ENCODE data around the gene TSGA10. TPM values are rescaled to one million over a fixed set of nuclear protein-coding genes. Genes with fewer than 3 reads are reported as not detected.

Gene TSGA10
- total RNA-seq, 1 experiment from 2014 or later = 6.6 TPM

- H3K9me3 ChIP-seq (ENCODE audit: control insufficient read depth in 1 of 2, insufficient read depth in 1 of 2, low read depth in 1 of 2, low read length in 2 of 2) = no peaks in the 10 kb centered on the region
- no TSS peak for BruUV-seq (replicated peaks)
- TF ChIP-seq YY1 (IDR thresholded peaks at IDR 0.05; ENCODE audit: extremely low read depth, insufficient replicate concordance, low read depth, low read length) (no peak), SIN3A (IDR thresholded peaks at IDR 0.05; ENCODE audit: low read depth) (no peak), TCF7L2 (IDR thresholded peaks at IDR 0.05; ENCODE audit: borderline replicate concordance, extremely low read depth, insufficient read depth, insufficient read length) (no peak), EGR1 (IDR thresholded peaks at IDR 0.05; ENCODE audit: low read depth) (no peak)
- no peaks in the 10 kb centered on the region for H3K9me2 ChIP-seq (ENCODE audit: insufficient read depth)
- no peaks in the 10 kb centered on the region for H3K36me3 ChIP-seq (ENCODE audit: control insufficient read depth in 1 of 2, insufficient read depth in 2 of 2, low read length in 2 of 2)
- CTCF ChIA-PET = no interaction called here
- no peaks in the 10 kb centered on the region; the same call in 1 of the 2 replicates for H4K20me1 ChIP-seq (ENCODE audit: insufficient read depth)
- H3K4me3 ChIP-seq (replicated peaks in 1 of 2; ENCODE audit: low read depth in 1 of 2, low read length in 2 of 2) = no peak overlapping the region
- peaks cover 0 to 9% of the 10 kb centered on the region in 2 experiments; a peak in 1 of 4 replicates for H3K4me1 ChIP-seq (ENCODE audit: control insufficient read depth in 1 of 2, insufficient read depth in 2 of 2, low read length in 2 of 2)
- H3K27ac ChIP-seq (ENCODE audit: low read depth, low read length) = no peak overlapping the region
- H3K79me2 ChIP-seq (ENCODE audit: insufficient read depth, low read length) = no peaks in the 10 kb centered on the region
- DNase-seq (ENCODE audit: low read depth, low spot score) (peak; percentile 1), ATAC-seq (peak; percentile 34; the same call in 1 of the 2 replicates)
- intact Hi-C loops (cut with micrococcal nuclease) = no loop called here
- POLR2A ChIA-PET = no interaction called here
- no peaks in the 10 kb centered on the region for H3K27me3 ChIP-seq (ENCODE audit: insufficient read depth, low read length)
- RAD21 ChIA-PET (ENCODE audit: low non-redundant PET in 1 of 2, low total read pairs in 2 of 2, uncharacterized antibody in 2 of 2, unreplicated experiment in 2 of 2) = no interaction called here
- no peak overlapping the region for H3K9ac ChIP-seq (ENCODE audit: low read length)
- H2AFZ ChIP-seq (ENCODE audit: low read depth, low read length, poor library complexity, severe bottlenecking) = no peak overlapping the region
- peak overlapping the region; percentile 14 for H3K4me2 ChIP-seq (ENCODE audit: low read length)
Observed at GRCh38 chr2:99032786-99033185, 122.0 kb downstream of the TSGA10 start.

GRCh38 chr2:99032001-99032400 lies 122.7 kb downstream of the TSGA10 start:
- H3K9ac ChIP-seq (ENCODE audit: low read length) = no peak overlapping the region
- H3K4me2 ChIP-seq (ENCODE audit: low read length) = no peak overlapping the region
- no peaks in the 10 kb centered on the region; the same call in 1 of the 2 replicates for H4K20me1 ChIP-seq (ENCODE audit: insufficient read depth)
- no peaks in the 10 kb centered on the region for H3K79me2 ChIP-seq (ENCODE audit: insufficient read depth, low read length)
- H3K36me3 ChIP-seq (ENCODE audit: control insufficient read depth in 1 of 2, insufficient read depth in 2 of 2, low read length in 2 of 2) = no peaks in the 10 kb centered on the region
- peaks cover 0 to 9% of the 10 kb centered on the region in 2 experiments; a peak in 1 of 4 replicates for H3K4me1 ChIP-seq (ENCODE audit: control insufficient read depth in 1 of 2, insufficient read depth in 2 of 2, low read length in 2 of 2)
- no TSS peak for BruUV-seq (replicated peaks)
- no peak overlapping the region for H3K27ac ChIP-seq (ENCODE audit: low read depth, low read length)
- intact Hi-C loops (cut with micrococcal nuclease) = no loop called here
- no peak for ATAC-seq
- no peak for DNase-seq (ENCODE audit: low read depth, low spot score)
- H2AFZ ChIP-seq (ENCODE audit: low read depth, low read length, poor library complexity, severe bottlenecking) = no peak overlapping the region
- H3K9me3 ChIP-seq (ENCODE audit: control insufficient read depth in 1 of 2, insufficient read depth in 1 of 2, low read depth in 1 of 2, low read length in 2 of 2) = no peaks in the 10 kb centered on the region
- TF ChIP-seq SIN3A (IDR thresholded peaks at IDR 0.05; ENCODE audit: low read depth) = no peak
- no peak for TF ChIP-seq JUND (IDR thresholded peaks at IDR 0.05)
- TF ChIP-seq POLR2A (IDR thresholded peaks at IDR 0.05; ENCODE audit: borderline replicate concordance, extremely low read depth, insufficient read depth, insufficient read length) = no peak
- TF ChIP-seq SRF (IDR thresholded peaks at IDR 0.05; ENCODE audit: low read depth) = no peak
- no peak for TF ChIP-seq YY1 (IDR thresholded peaks at IDR 0.05; ENCODE audit: extremely low read depth, insufficient replicate concordance, low read depth, low read length)
- TF ChIP-seq ELF1 (IDR thresholded peaks at IDR 0.05; ENCODE audit: borderline replicate concordance, low read depth) = no peak
- no peak for TF ChIP-seq SP1 (IDR thresholded peaks at IDR 0.05; ENCODE audit: low read depth)
- no peak for TF ChIP-seq FOSL1 (IDR thresholded peaks at IDR 0.05; ENCODE audit: low read depth)
- TF ChIP-seq POLR2AphosphoS5 (IDR thresholded peaks at IDR 0.05; ENCODE audit: low read depth, low read length) = no peak
- TF ChIP-seq TCF7L2 (IDR thresholded peaks at IDR 0.05; ENCODE audit: borderline replicate concordance, extremely low read depth, insufficient read depth, insufficient read length) = no peak
- TF ChIP-seq ZBTB33 (IDR thresholded peaks at IDR 0.05; ENCODE audit: extremely low read depth, insufficient replicate concordance, low read length) = no peak
- TF ChIP-seq REST (IDR thresholded peaks at IDR 0.05; ENCODE audit: low read depth) = no peak
- TF ChIP-seq EZH2phosphoT487 (IDR thresholded peaks at IDR 0.05; ENCODE audit: borderline replicate concordance) = no peak
- no peak for TF ChIP-seq ATF3 (IDR thresholded peaks at IDR 0.05)
- TF ChIP-seq ZFX (IDR thresholded peaks at IDR 0.05) = no peak
- no peaks in the 10 kb centered on the region for H3K27me3 ChIP-seq (ENCODE audit: insufficient read depth, low read length)
- ChIA-PET RAD21 (ENCODE audit: low non-redundant PET in 1 of 2, low total read pairs in 2 of 2, uncharacterized antibody in 2 of 2, unreplicated experiment in 2 of 2) (no interaction called here), POLR2A (no interaction called here), CTCF (no interaction called here)
- H3K9me2 ChIP-seq (ENCODE audit: insufficient read depth) = no peaks in the 10 kb centered on the region
- no peak overlapping the region for H3K4me3 ChIP-seq (replicated peaks in 1 of 2; ENCODE audit: low read depth in 1 of 2, low read length in 2 of 2)

All from HCT116 (cell line).